ENCODE measurements around the gene ST6GALNAC3. TPM values are rescaled to one million over a fixed set of nuclear protein-coding genes. Genes with fewer than 3 reads are reported as not detected.
"Not testable (repeated sequence)": the region's sequence is repeated elsewhere in the genome, so short reads cannot be mapped to it uniquely, and the experiment has no call there.

ST6GALNAC3 gene
- total RNA-seq, 1 donor from 2014 or later, result 23.6 TPM

- no peak overlapping the region for H2AFZ ChIP-seq (replicated peaks)
- H3K4me1 ChIP-seq, result no peaks in the 10 kb centered on the region
- no peaks in the 10 kb centered on the region for H3K79me2 ChIP-seq (ENCODE audit: low read depth)
- Mint-ChIP-seq H3K27me3 (ENCODE audit: insufficient read depth, low read depth) (peaks cover 4% of the 10 kb centered on the region), H3K9me3 (peaks cover 5% of the 10 kb centered on the region), H3K4me3 (no peak overlapping the region), H3K4me1 (peaks cover 28% of the 10 kb centered on the region), H3K27ac (no peak overlapping the region), H3K36me3 (no peaks in the 10 kb centered on the region)
- H3K27ac ChIP-seq, result no peak overlapping the region
- H3K9me3 ChIP-seq (ENCODE audit: low read depth), result no peaks in the 10 kb centered on the region
- TF ChIP-seq EZH2phosphoT487 (IDR thresholded peaks at IDR 0.05), result no peak
- no peak for TF ChIP-seq EZH2 (IDR thresholded peaks at IDR 0.05)
- TF ChIP-seq, protein P1, sequence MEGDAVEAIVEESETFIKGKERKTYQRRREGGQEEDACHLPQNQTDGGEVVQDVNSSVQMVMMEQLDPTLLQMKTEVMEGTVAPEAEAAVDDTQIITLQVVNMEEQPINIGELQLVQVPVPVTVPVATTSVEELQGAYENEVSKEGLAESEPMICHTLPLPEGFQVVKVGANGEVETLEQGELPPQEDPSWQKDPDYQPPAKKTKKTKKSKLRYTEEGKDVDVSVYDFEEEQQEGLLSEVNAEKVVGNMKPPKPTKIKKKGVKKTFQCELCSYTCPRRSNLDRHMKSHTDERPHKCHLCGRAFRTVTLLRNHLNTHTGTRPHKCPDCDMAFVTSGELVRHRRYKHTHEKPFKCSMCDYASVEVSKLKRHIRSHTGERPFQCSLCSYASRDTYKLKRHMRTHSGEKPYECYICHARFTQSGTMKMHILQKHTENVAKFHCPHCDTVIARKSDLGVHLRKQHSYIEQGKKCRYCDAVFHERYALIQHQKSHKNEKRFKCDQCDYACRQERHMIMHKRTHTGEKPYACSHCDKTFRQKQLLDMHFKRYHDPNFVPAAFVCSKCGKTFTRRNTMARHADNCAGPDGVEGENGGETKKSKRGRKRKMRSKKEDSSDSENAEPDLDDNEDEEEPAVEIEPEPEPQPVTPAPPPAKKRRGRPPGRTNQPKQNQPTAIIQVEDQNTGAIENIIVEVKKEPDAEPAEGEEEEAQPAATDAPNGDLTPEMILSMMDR (IDR thresholded peaks at IDR 0.05), result no peak
- no peaks in the 10 kb centered on the region for H3K36me3 ChIP-seq
- no peak for DNase-seq (ENCODE audit: low spot score)
- no peaks in the 10 kb centered on the region for H3F3A ChIP-seq (ENCODE audit: low read depth)
- H3K4me2 ChIP-seq, result no peak overlapping the region
- no peaks in the 10 kb centered on the region for H3K27me3 ChIP-seq
- no peaks in the 10 kb centered on the region for H4K20me1 ChIP-seq (ENCODE audit: low read depth)
- H3K4me3 ChIP-seq, result no peak overlapping the region
- H3K9ac ChIP-seq, result no peak overlapping the region
These were observed 265.5 kb downstream of the ST6GALNAC3 start for GRCh38 chr1:76340056-76340455.

GRCh38 chr1:76341816-76342215 is 267.3 kb downstream of the ST6GALNAC3 start:
- H3K36me3 Mint-ChIP-seq; H3K27ac ChIP-seq; H3K27ac Mint-ChIP-seq; H3K4me3 ChIP-seq; DNase-seq (ENCODE audit: low spot score); H3K27me3 Mint-ChIP-seq (ENCODE audit: insufficient read depth, low read depth); H3K79me2 ChIP-seq (ENCODE audit: low read depth); H3K4me2 ChIP-seq; H3K27me3 ChIP-seq; H2AFZ ChIP-seq (replicated peaks); H3K9ac ChIP-seq; H3K4me1 ChIP-seq; H3K9me3 ChIP-seq (ENCODE audit: low read depth); H3F3A ChIP-seq (ENCODE audit: low read depth); H3K9me3 Mint-ChIP-seq; H3K4me3 Mint-ChIP-seq; H4K20me1 ChIP-seq (ENCODE audit: low read depth); H3K36me3 ChIP-seq: not testable (repeated sequence)
- peaks cover 13% of the 10 kb centered on the region for H3K4me1 Mint-ChIP-seq

GRCh38 chr1:76343356-76343755 is 268.8 kb downstream of the ST6GALNAC3 start:
- Histone ChIP-seq H3K27me3 (no peaks in the 10 kb centered on the region), H3K27ac (no peak overlapping the region), H3K4me1 (no peaks in the 10 kb centered on the region), H3F3A (ENCODE audit: low read depth) (no peaks in the 10 kb centered on the region), H3K79me2 (ENCODE audit: low read depth) (no peaks in the 10 kb centered on the region), H3K9ac (no peak overlapping the region), H3K9me3 (ENCODE audit: low read depth) (no peaks in the 10 kb centered on the region), H2AFZ (replicated peaks) (no peak overlapping the region), H3K4me3 (no peak overlapping the region), H3K36me3 (no peaks in the 10 kb centered on the region), H3K4me2 (no peak overlapping the region), H4K20me1 (ENCODE audit: low read depth) (no peaks in the 10 kb centered on the region)
- Mint-ChIP-seq H3K27ac (no peak overlapping the region), H3K36me3 (no peaks in the 10 kb centered on the region), H3K4me3 (no peak overlapping the region), H3K4me1 (no peaks in the 10 kb centered on the region), H3K27me3 (ENCODE audit: insufficient read depth, low read depth) (no peaks in the 10 kb centered on the region), H3K9me3 (peaks cover 5% of the 10 kb centered on the region)
- no peak for DNase-seq (ENCODE audit: low spot score)
- TF ChIP-seq, protein P1 (IDR thresholded peaks at IDR 0.05), result no peak

GRCh38 chr1:76351655-76352054 is 277.1 kb downstream of the ST6GALNAC3 start:
- H2AFZ ChIP-seq (replicated peaks), result no peak overlapping the region
- H3K9ac ChIP-seq, result no peak overlapping the region
- no peaks in the 10 kb centered on the region for H3K9me3 ChIP-seq (ENCODE audit: low read depth)
- peaks cover 4% of the 10 kb centered on the region for H3K4me1 Mint-ChIP-seq
- no peaks in the 10 kb centered on the region for H3K36me3 Mint-ChIP-seq
- no peaks in the 10 kb centered on the region for H3K9me3 Mint-ChIP-seq
- no peaks in the 10 kb centered on the region for H3K27me3 Mint-ChIP-seq (ENCODE audit: insufficient read depth, low read depth)
- no peaks in the 10 kb centered on the region for H3K36me3 ChIP-seq
- H3K27me3 ChIP-seq, result no peaks in the 10 kb centered on the region
- H3K4me2 ChIP-seq, result no peak overlapping the region
- H3K4me3 ChIP-seq, result no peak overlapping the region
- no peak overlapping the region for H3K27ac Mint-ChIP-seq
- no peak overlapping the region for H3K4me3 Mint-ChIP-seq
- no peaks in the 10 kb centered on the region for H3K79me2 ChIP-seq (ENCODE audit: low read depth)
- H3K4me1 ChIP-seq, result peaks cover 6% of the 10 kb centered on the region
- no peak overlapping the region for H3K27ac ChIP-seq
- TF ChIP-seq EZH2phosphoT487 (IDR thresholded peaks at IDR 0.05) (no peak), EZH2 (IDR thresholded peaks at IDR 0.05) (no peak)
- TF ChIP-seq, protein P1 (IDR thresholded peaks at IDR 0.05), result no peak
- no peak for DNase-seq (ENCODE audit: low spot score)
- H4K20me1 ChIP-seq (ENCODE audit: low read depth), result no peaks in the 10 kb centered on the region
- no peaks in the 10 kb centered on the region for H3F3A ChIP-seq (ENCODE audit: low read depth)
